HEK293T (cell line): ENCODE data around the gene PARP6.

Experiments used
- CTCF ChIA-PET: fragments of 350-600 bp; formaldehyde crosslinking; extraction: SDS; loops from one replicate; lab custom pipeline; 2021; ENCODE audit warnings: antibody characterized with exemption, inconsistent platforms; lab: Yijun Ruan, JAX
- POLR2A ChIA-PET: fragments of 350-600 bp; formaldehyde crosslinking; extraction: SDS; loops from one replicate; lab custom pipeline; 2020; ENCODE audit warnings: antibody characterized with exemption, inconsistent platforms; lab: Yijun Ruan, JAX
- DNase-seq: peaks from one replicate; pipeline ENCODE4 v3.0.0; 2012; ENCODE audit warnings: mixed read lengths; ENCODE audit errors: extremely low spot score
- ARNT ChIP-seq: fragments of 450-650 bp; IDR thresholded peaks from 2 replicates; pipeline ENCODE4 v1.6.1; 2017; ENCODE audit warnings: mild to moderate bottlenecking
- BHLHE40 ChIP-seq: fragments of 450-650 bp; IDR thresholded peaks from 2 replicates; pipeline ENCODE4 v1.6.1; 2016; ENCODE audit warnings: mild to moderate bottlenecking, moderate library complexity, borderline replicate concordance
- CTBP1 ChIP-seq: fragments of 450-650 bp; IDR thresholded peaks from 2 replicates; pipeline ENCODE4 v1.6.1; 2016; ENCODE audit warnings: borderline replicate concordance
- ELF4 ChIP-seq: fragments of 450-650 bp; IDR thresholded peaks from 2 replicates; pipeline ENCODE4 v1.6.1; 2017; ENCODE audit warnings: antibody characterized with exemption
- FOXA1 ChIP-seq: fragments of 450-650 bp; IDR thresholded peaks from 2 replicates; pipeline ENCODE4 v1.6.1; 2016; ENCODE audit warnings: mild to moderate bottlenecking
- FOXK2 ChIP-seq: fragments of 450-650 bp; IDR thresholded peaks from 2 replicates; pipeline ENCODE4 v1.6.1; 2016; ENCODE audit warnings: mild to moderate bottlenecking
- FOXM1 ChIP-seq: fragments of 450-650 bp; IDR thresholded peaks from 2 replicates; pipeline ENCODE4 v1.6.1; 2017; ENCODE audit warnings: mild to moderate bottlenecking, borderline replicate concordance
- HDGF ChIP-seq: fragments of 450-650 bp; IDR thresholded peaks from 2 replicates; pipeline ENCODE4 v1.6.1; 2017; ENCODE audit warnings: antibody characterized with exemption, borderline replicate concordance
- L3MBTL2 ChIP-seq: fragments of 450-650 bp; conservative IDR thresholded peaks from 2 replicates; pipeline ENCODE4 v1.6.1; 2016; ENCODE audit warnings: mild to moderate bottlenecking
- LEF1 ChIP-seq: fragments of 450-650 bp; IDR thresholded peaks from 2 replicates; pipeline ENCODE4 v1.6.1; 2017; ENCODE audit warnings: mild to moderate bottlenecking, borderline replicate concordance
- NFRKB ChIP-seq: fragments of 450-650 bp; IDR thresholded peaks from 2 replicates; pipeline ENCODE4 v1.6.1; 2016; ENCODE audit warnings: mild to moderate bottlenecking, moderate library complexity
- PKNOX1 ChIP-seq: fragments of 450-650 bp; IDR thresholded peaks from 2 replicates; pipeline ENCODE4 v1.6.1; 2016
- SP1 ChIP-seq: fragments of 450-650 bp; IDR thresholded peaks from 2 replicates; pipeline ENCODE4 v1.6.1; 2017
- SUZ12 ChIP-seq: fragments of 450-650 bp; IDR thresholded peaks from 2 replicates; pipeline ENCODE4 v1.6.1; 2016; ENCODE audit warnings: mild to moderate bottlenecking
- TARDBP ChIP-seq: fragments of 450-650 bp; IDR thresholded peaks from 2 replicates; pipeline ENCODE4 v1.6.1; 2016
- ZNF384 ChIP-seq: fragments of 450-650 bp; IDR thresholded peaks from 2 replicates; pipeline ENCODE4 v1.6.1; 2016

The PARP6 gene

GRCh38 chr15:72242775-72243370 lies 29.5 kb downstream of the PARP6 start:
- DNase-seq: no peak
- TF ChIP-seq SP1 (no peak), CTBP1 (no peak), ARNT (no peak), LEF1 (no peak), NFRKB (no peak), SUZ12 (no peak), FOXK2 (no peak), FOXA1 (no peak), TARDBP (no peak), HDGF (no peak), PKNOX1 (no peak), ZNF384 (no peak), L3MBTL2 (no peak), FOXM1 (no peak), BHLHE40 (no peak), ELF4 (no peak)
- POLR2A ChIA-PET: interaction anchor here (6.8 kb wide), 1 partner anchor 13 kb away, joined by 77 read pairs; the partner anchor contains the start of gene PKM

GRCh38 chr15:72239652-72240051 lies 32.7 kb downstream of the PARP6 start:
- no peak for TF ChIP-seq ELF4
- TF ChIP-seq L3MBTL2: no peak
- no peak for TF ChIP-seq FOXM1
- no peak for TF ChIP-seq CTBP1
- no peak for TF ChIP-seq SP1
- no peak for TF ChIP-seq LEF1
- TF ChIP-seq TARDBP: no peak
- no peak for TF ChIP-seq PKNOX1
- no peak for TF ChIP-seq SUZ12
- TF ChIP-seq ARNT: no peak
- no peak for TF ChIP-seq FOXK2
- TF ChIP-seq BHLHE40: no peak
- no peak for TF ChIP-seq ZNF384
- no peak for TF ChIP-seq NFRKB
- no peak for DNase-seq
- ChIA-PET POLR2A (interaction anchor here (6.8 kb wide), 1 partner anchor 10 kb away, joined by 77 read pairs; the partner anchor contains the start of gene PKM), CTCF (interaction anchor here (1.1 to 1.2 kb wide), 2 partner anchors 12 to 13 kb away, joined by 4 to 8 read pairs; no protein-coding TSS in a partner anchor)

More at GRCh38 chr15:72242775-72243370, 29.5 kb downstream of the PARP6 start:
- CTCF ChIA-PET: interaction anchor here (1.2 kb wide), 1 partner anchor 16 kb away, joined by 5 read pairs; no protein-coding TSS in a partner anchor

GRCh38 chr15:72238586-72238985 lies 33.8 kb downstream of the PARP6 start:
- ChIA-PET POLR2A (interaction anchor here (0.5 to 6.8 kb wide), 2 partner anchors 9 to 22 kb away, joined by 4 to 77 read pairs; partner anchors contain the start of gene PKM), CTCF (interaction anchor here (1.1 to 1.2 kb wide), 3 partner anchors 11 to 74 kb away, joined by 3 to 4 read pairs (median 4); no protein-coding TSS in a partner anchor)
- DNase-seq: no peak
- TF ChIP-seq FOXA1: no peak
- no peak for TF ChIP-seq ELF4
- TF ChIP-seq FOXK2: no peak
- TF ChIP-seq ZNF384: no peak
- no peak for TF ChIP-seq HDGF
- TF ChIP-seq FOXM1: no peak
- no peak for TF ChIP-seq TARDBP
- TF ChIP-seq PKNOX1: no peak
- no peak for TF ChIP-seq BHLHE40
- TF ChIP-seq ARNT: no peak
- TF ChIP-seq L3MBTL2: no peak
- TF ChIP-seq LEF1: no peak
- no peak for TF ChIP-seq CTBP1
- TF ChIP-seq SP1: no peak
- TF ChIP-seq SUZ12: no peak
- TF ChIP-seq NFRKB: no peak

GRCh38 chr15:72237853-72238224 lies 34.5 kb downstream of the PARP6 start:
- ChIA-PET CTCF (no interaction called here), POLR2A (interaction anchor here (6.8 kb wide), 1 partner anchor 8 kb away, joined by 77 read pairs; the partner anchor contains the start of gene PKM)
- TF ChIP-seq ZNF384: no peak
- TF ChIP-seq BHLHE40: no peak
- TF ChIP-seq LEF1: no peak
- TF ChIP-seq PKNOX1: no peak
- no peak for TF ChIP-seq NFRKB
- no peak for TF ChIP-seq CTBP1
- TF ChIP-seq ARNT: no peak
- no peak for TF ChIP-seq SUZ12
- no peak for TF ChIP-seq FOXM1
- no peak for TF ChIP-seq HDGF

More at GRCh38 chr15:72237853-72238224, 34.5 kb downstream of the PARP6 start:
- no peak for DNase-seq
